Right ventricle myocardium superior (tissue), 1 donor: ENCODE measurements around the gene KRTAP10-8. TPM values are rescaled to one million over a fixed set of nuclear protein-coding genes. Genes with fewer than 3 reads are reported as not detected.
"Not testable (repeated sequence)": the region's sequence is repeated elsewhere in the genome, so short reads cannot be mapped to it uniquely, and the experiment has no call there.

ENCODE experiments used
- ATAC-seq: fragments of 200-7000 bp; cut with Tn5 transposase; one replicate; pipeline ENCODE4 v1.9.1; 2020; ENCODE audit warnings: mild to moderate bottlenecking; ENCODE audit not compliant: poor library complexity
- DNase-seq: peaks from one replicate; pipeline ENCODE4 v3.0.0-alpha.2; 2020
- intact Hi-C: fragments of 100-400 bp; cut with DNase I; formaldehyde crosslinking; loops from one replicate; pipeline ENCODE4 v1.11.2; 2022
- total RNA-seq: library from RNA; stranded (reverse); fragmentation: NEBNext Ultra II Directional; extraction: Animal tissue kit (Norgen Biotek cat#: 25700); gene quantifications from one replicate; pipeline ENCODE4 v1.2.1, GENCODE V29; 2021
- donor health status: DM: no; HTN: yes; CAD: no; lungs with severe emphysema.

Gene KRTAP10-8
- total RNA-seq, 1 donor from 2014 or later, result not detected

- intact Hi-C loops, result no loop called here
- ATAC-seq (no peak), DNase-seq (no peak)
Observed at GRCh38 chr21:44576025-44576420, 35.9 kb upstream of the KRTAP10-8 start.

- DNase-seq (no peak), ATAC-seq (no peak)
Observed at GRCh38 chr21:44578371-44579055, 33.4 kb upstream of the KRTAP10-8 start.

GRCh38 chr21:44579056-44579832 lies 32.6 kb upstream of the KRTAP10-8 start:
- DNase-seq (no peak), ATAC-seq (no peak)
- intact Hi-C loops, result no loop called here

More at GRCh38 chr21:44578371-44579055, 33.4 kb upstream of the KRTAP10-8 start:
- intact Hi-C loops, result no loop called here

GRCh38 chr21:44579833-44580144 lies 32.1 kb upstream of the KRTAP10-8 start:
- no peak for DNase-seq
- ATAC-seq, result no peak
- intact Hi-C loops, result no loop called here

- intact Hi-C loops, DNase-seq: not testable (repeated sequence)
- peak; percentile 22 for ATAC-seq
Observed at GRCh38 chr21:44580231-44580821, 31.6 kb upstream of the KRTAP10-8 start, which contains the start of gene KRTAP10-5. Gene KRTAP10-5, minus strand, starts transcription at chr21:44580604. Its CDS starts 26 bp downstream, at chr21:44580578.

GRCh38 chr21:44581158-44581557 lies 30.7 kb upstream of the KRTAP10-8 start:
- ATAC-seq (no peak), DNase-seq (no peak)
- intact Hi-C loops, result no loop called here

GRCh38 chr21:44582055-44582454 lies 29.8 kb upstream of the KRTAP10-8 start:
- DNase-seq (no peak), ATAC-seq (no peak)
- intact Hi-C loops, result no loop called here

- ATAC-seq (peak; percentile 57), DNase-seq (no peak)
- intact Hi-C loops, result no loop called here
Observed at GRCh38 chr21:44583089-44583799, 28.6 kb upstream of the KRTAP10-8 start.

GRCh38 chr21:44583800-44584147 lies 28.1 kb upstream of the KRTAP10-8 start:
- ATAC-seq (no peak), DNase-seq (no peak)
- intact Hi-C loops, result no loop called here

- no peak for DNase-seq
Observed at GRCh38 chr21:44585892-44586291, 26.0 kb upstream of the KRTAP10-8 start.

GRCh38 chr21:44589094-44589493 lies 22.8 kb upstream of the KRTAP10-8 start:
- DNase-seq (no peak), ATAC-seq (no peak)
- intact Hi-C loops, result no loop called here

More at GRCh38 chr21:44585892-44586291, 26.0 kb upstream of the KRTAP10-8 start:
- ATAC-seq, result no peak
- intact Hi-C loops, result no loop called here

GRCh38 chr21:44589586-44590305 lies 22.1 kb upstream of the KRTAP10-8 start:
- no peak for ATAC-seq
- intact Hi-C loops, result no loop called here
- DNase-seq, result no peak

- DNase-seq, result no peak
- ATAC-seq, result no peak
- intact Hi-C loops, result no loop called here
Observed at GRCh38 chr21:44590311-44590721, 21.6 kb upstream of the KRTAP10-8 start.

- ATAC-seq, intact Hi-C loops, DNase-seq: not testable (repeated sequence)
Observed at GRCh38 chr21:44590897-44591800, 20.7 kb upstream of the KRTAP10-8 start.

- DNase-seq, intact Hi-C loops, ATAC-seq: not testable (repeated sequence)
Observed at GRCh38 chr21:44591801-44592130, 20.1 kb upstream of the KRTAP10-8 start.

- no peak for DNase-seq
- no peak for ATAC-seq
- intact Hi-C loops, result no loop called here
Observed at GRCh38 chr21:44592446-44593311, 19.2 kb upstream of the KRTAP10-8 start, which contains the start of gene KRTAP10-6. Gene KRTAP10-6, minus strand, starts transcription at chr21:44592505. Its CDS starts 21 bp downstream, at chr21:44592484.
